H1 (cell line): ENCODE results near the gene ZSWIM2. TPM values are rescaled to one million over a fixed set of nuclear protein-coding genes. Genes with fewer than 3 reads are reported as not detected.

Experiments used
- E2F6 ChIP-seq: IDR thresholded peaks from 2 replicates; pipeline ENCODE4 v1.6.1; 2012; ENCODE audit warnings: inconsistent platforms
- GTF2F1 ChIP-seq: IDR thresholded peaks from 2 replicates; pipeline ENCODE4 v1.6.1; 2012; ENCODE audit warnings: low read depth, low read length, improper control_type of control experiment, borderline replicate concordance
- JUN ChIP-seq: IDR thresholded peaks from 2 replicates; pipeline ENCODE4 v1.6.1; 2011; ENCODE audit warnings: low read depth, mild to moderate bottlenecking, improper control_type of control experiment, low read length
- SAP30 ChIP-seq: fragments of 300-600 bp; sonication (generic); IDR thresholded peaks from 2 replicates; pipeline ENCODE4 v1.7.1; 2012; ENCODE audit warnings: low read length, moderate library complexity, mild to moderate bottlenecking, inconsistent platforms; ENCODE audit not compliant: insufficient read depth, insufficient replicate concordance
- SIN3A ChIP-seq, 2 experiments: IDR thresholded peaks in 1 of 2; conservative IDR thresholded peaks in 1 of 2; 2 replicates each; pipeline ENCODE4 v1.6.1; 2011 to 2012; ENCODE audit warnings: low read length in 2 of 2, improper control_type of control experiment in 1 of 2, low read depth in 1 of 2, mild to moderate bottlenecking in 1 of 2
- polyA plus RNA-seq, 7 experiments: library from polyadenylated mRNA; depleted of rRNA in 3 of 7; stranded (reverse) in 5 of 7; unstranded in 2 of 7; fragments of >200 nt in 5 of 7; fragments of 200-250 nt in 2 of 7; gene quantifications; 1 replicate in 5 of 7; 2 replicates in 1 of 7; 4 replicates in 1 of 7; pipeline versions ENCODE4 v1.2.1 to v1.2.3, GENCODE V29; 2011 to 2013; ENCODE audit warnings: missing spikeins in 2 of 7, mixed read lengths in 2 of 7
- total RNA-seq: library from RNA; stranded (reverse); fragmentation: NEBNext Ultra II Directional; extraction: Animal tissue kit (Norgen Biotek cat#: 25700); gene quantifications from 2 replicates; pipeline ENCODE4 v1.2.1, GENCODE V29; 2021

The ZSWIM2 gene
- total and polyA plus RNA-seq, 2 of the 8 experiments (the other 6 are each of a cell fraction or from before 2014, with no cell fraction given): not detected

GRCh38 chr2:186868344-186868743 is 19.4 kb upstream of the ZSWIM2 start (continued):
- no peak for TF ChIP-seq GTF2F1
- TF ChIP-seq E2F6: no peak
- TF ChIP-seq JUN: no peak
- no peak for TF ChIP-seq SAP30
- no peak for TF ChIP-seq SIN3A (conservative IDR thresholded peaks at IDR 0.05 in 1 of 2, IDR thresholded peaks at IDR 0.05 in 1 of 2; ENCODE audit: low read depth in 1 of 2, low read length in 2 of 2)
- TF ChIP-seq, all 59 proteins: peak for 0
